ENCODE measurements around the gene TCL1A. TPM values are rescaled to one million over a fixed set of nuclear protein-coding genes. Genes with fewer than 3 reads are reported as not detected.
A peak's percentile ranks its signal among the peaks of the same experiment; 100 is the strongest.
"Not testable (repeated sequence)": the region's sequence is repeated elsewhere in the genome, so short reads cannot be mapped to it uniquely, and the experiment has no call there.

The TCL1A gene, protein sequence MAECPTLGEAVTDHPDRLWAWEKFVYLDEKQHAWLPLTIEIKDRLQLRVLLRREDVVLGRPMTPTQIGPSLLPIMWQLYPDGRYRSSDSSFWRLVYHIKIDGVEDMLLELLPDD
- total RNA-seq (2021; ENCODE audit: unreplicated experiment) (not detected), Bru-seq, nascent RNA (percentile 13 among the genes with signal in this experiment), BruChase-seq, experiment 1, labeled RNA remaining after a 2-hour chase (not detected), BruChase-seq, experiment 2, labeled RNA remaining after a 6-hour chase (not detected)
- polyA plus RNA-seq (2012; ENCODE audit: insufficient read length): not detected
- long read RNA-seq: 0 reads

DNA sequence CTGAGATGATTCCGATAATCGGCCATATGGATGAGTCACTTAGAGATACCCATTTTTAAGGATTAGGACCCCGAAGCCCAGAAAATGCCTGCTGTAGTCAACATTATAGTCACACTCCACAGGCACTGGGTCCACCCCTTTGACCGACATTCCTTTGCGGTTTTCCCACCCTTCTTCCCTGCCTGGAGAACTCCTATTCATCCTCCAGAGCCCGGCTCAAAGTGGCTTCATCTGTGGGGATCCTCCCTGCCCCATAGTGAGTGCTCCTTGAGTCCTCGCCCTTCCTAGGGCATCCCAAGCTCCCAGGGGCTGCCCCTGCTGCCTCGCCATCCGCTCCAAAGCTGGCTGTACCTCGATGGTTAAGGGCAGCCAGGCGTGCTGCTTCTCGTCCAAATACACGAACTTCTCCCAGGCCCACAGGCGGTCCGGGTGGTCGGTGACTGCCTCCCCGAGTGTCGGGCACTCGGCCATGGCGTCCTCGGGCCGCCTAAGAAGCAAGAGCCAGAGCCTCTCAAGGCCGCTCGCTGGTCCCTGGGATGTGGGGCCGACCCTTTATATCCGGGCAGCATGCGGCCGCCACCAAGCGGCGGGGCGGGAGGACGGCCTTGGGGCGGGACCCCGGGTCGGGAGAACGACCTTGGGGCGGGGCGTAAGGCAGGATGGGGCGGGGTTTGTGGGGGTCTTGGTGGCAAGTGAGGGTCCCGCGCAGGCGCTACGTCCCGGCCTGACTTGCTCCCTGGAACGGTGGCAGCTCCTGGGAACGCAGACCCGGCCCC, at the start of gene TCL1A:
TCL1A (minus strand) TSS at position 530 of the 776 bp plus-strand sequence; CDS start at position 471, 59 bp downstream.
- H3K4me1 ChIP-seq (ENCODE audit: control insufficient read depth, insufficient read depth, low read length): no peaks in the 10 kb centered on the region
- ChIA-PET CTCF (no interaction called here), POLR2A (no interaction called here)
- no peak within 1 kb of the TSS for H3K27ac ChIP-seq (ENCODE audit: low read length)
- DNase-seq (ENCODE audit: low read depth, low spot score) (no peak), ATAC-seq (no peak)
- BruUV-seq (replicated peaks): no TSS peak
- H3K9me3 ChIP-seq (ENCODE audit: control insufficient read depth, insufficient read depth, low read depth, low read length): no peaks in the 10 kb centered on the region
- no peak for TF ChIP-seq POLR2AphosphoS5 (IDR thresholded peaks at IDR 0.05; ENCODE audit: low read depth, low read length)
- TF ChIP-seq, protein P1, sequence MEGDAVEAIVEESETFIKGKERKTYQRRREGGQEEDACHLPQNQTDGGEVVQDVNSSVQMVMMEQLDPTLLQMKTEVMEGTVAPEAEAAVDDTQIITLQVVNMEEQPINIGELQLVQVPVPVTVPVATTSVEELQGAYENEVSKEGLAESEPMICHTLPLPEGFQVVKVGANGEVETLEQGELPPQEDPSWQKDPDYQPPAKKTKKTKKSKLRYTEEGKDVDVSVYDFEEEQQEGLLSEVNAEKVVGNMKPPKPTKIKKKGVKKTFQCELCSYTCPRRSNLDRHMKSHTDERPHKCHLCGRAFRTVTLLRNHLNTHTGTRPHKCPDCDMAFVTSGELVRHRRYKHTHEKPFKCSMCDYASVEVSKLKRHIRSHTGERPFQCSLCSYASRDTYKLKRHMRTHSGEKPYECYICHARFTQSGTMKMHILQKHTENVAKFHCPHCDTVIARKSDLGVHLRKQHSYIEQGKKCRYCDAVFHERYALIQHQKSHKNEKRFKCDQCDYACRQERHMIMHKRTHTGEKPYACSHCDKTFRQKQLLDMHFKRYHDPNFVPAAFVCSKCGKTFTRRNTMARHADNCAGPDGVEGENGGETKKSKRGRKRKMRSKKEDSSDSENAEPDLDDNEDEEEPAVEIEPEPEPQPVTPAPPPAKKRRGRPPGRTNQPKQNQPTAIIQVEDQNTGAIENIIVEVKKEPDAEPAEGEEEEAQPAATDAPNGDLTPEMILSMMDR (IDR thresholded peaks at IDR 0.05): no peak
- no peak for TF ChIP-seq SIN3A (IDR thresholded peaks at IDR 0.05; ENCODE audit: borderline replicate concordance, insufficient read depth, low read depth, low read length)
- no peak for TF ChIP-seq TCF7L2 (IDR thresholded peaks at IDR 0.05; ENCODE audit: low read depth, low read length)
- TF ChIP-seq, protein P2, sequence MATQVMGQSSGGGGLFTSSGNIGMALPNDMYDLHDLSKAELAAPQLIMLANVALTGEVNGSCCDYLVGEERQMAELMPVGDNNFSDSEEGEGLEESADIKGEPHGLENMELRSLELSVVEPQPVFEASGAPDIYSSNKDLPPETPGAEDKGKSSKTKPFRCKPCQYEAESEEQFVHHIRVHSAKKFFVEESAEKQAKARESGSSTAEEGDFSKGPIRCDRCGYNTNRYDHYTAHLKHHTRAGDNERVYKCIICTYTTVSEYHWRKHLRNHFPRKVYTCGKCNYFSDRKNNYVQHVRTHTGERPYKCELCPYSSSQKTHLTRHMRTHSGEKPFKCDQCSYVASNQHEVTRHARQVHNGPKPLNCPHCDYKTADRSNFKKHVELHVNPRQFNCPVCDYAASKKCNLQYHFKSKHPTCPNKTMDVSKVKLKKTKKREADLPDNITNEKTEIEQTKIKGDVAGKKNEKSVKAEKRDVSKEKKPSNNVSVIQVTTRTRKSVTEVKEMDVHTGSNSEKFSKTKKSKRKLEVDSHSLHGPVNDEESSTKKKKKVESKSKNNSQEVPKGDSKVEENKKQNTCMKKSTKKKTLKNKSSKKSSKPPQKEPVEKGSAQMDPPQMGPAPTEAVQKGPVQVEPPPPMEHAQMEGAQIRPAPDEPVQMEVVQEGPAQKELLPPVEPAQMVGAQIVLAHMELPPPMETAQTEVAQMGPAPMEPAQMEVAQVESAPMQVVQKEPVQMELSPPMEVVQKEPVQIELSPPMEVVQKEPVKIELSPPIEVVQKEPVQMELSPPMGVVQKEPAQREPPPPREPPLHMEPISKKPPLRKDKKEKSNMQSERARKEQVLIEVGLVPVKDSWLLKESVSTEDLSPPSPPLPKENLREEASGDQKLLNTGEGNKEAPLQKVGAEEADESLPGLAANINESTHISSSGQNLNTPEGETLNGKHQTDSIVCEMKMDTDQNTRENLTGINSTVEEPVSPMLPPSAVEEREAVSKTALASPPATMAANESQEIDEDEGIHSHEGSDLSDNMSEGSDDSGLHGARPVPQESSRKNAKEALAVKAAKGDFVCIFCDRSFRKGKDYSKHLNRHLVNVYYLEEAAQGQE (IDR thresholded peaks at IDR 0.05; ENCODE audit: insufficient read depth in 1 of 2, low read depth in 2 of 2, low read length in 1 of 2): no peak
- no peaks in the 10 kb centered on the region for H3K27me3 ChIP-seq (ENCODE audit: control insufficient read depth, insufficient read depth, low read length)
- H3K36me3 ChIP-seq (ENCODE audit: control insufficient read depth, insufficient read depth, low read length): no peaks in the 10 kb centered on the region
- H3K4me3 ChIP-seq (ENCODE audit: low read depth in 2 of 2, low read length in 2 of 2): no peak within 1 kb of the TSS
- intact Hi-C loops (cut with micrococcal nuclease; ENCODE audit: unreplicated experiment): no loop called here
- in situ Hi-C loops (cut with HindIII; ENCODE audit: low pct_unique_long_range_greater_than_20kb, low sequenced_read_pairs): no loop called here

DNA sequence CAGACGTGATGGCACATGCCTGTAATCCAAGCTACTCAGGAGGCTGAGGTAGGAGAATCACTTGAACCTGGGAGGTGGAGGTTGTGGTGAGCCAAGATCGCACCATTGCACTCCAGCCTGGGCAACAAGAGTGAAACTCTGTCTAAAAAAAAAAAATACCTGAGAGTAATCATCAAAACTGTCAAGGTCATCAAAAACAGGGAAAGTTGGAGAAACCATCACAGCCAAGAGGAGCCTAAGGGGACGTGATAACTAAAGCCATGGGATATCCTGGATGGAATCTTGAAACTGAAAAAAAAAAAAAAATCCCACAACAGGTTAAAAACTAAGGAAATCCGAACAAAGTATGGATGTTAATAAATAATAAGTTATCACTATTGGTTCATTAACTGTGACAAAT, 49.1 kb upstream of the TCL1A start:
- BruUV-seq (replicated peaks); POLR2A ChIA-PET; H3K36me3 ChIP-seq (ENCODE audit: control insufficient read depth, insufficient read depth, low read length); H3K27ac ChIP-seq (ENCODE audit: low read length); in situ Hi-C loops (cut with HindIII; ENCODE audit: low pct_unique_long_range_greater_than_20kb, low sequenced_read_pairs); H3K27me3 ChIP-seq (ENCODE audit: control insufficient read depth, insufficient read depth, low read length); CTCF ChIA-PET; intact Hi-C loops (cut with micrococcal nuclease; ENCODE audit: unreplicated experiment); H3K4me3 ChIP-seq (ENCODE audit: low read depth in 2 of 2, low read length in 2 of 2); H3K9me3 ChIP-seq (ENCODE audit: control insufficient read depth, insufficient read depth, low read depth, low read length); ATAC-seq; H3K4me1 ChIP-seq (ENCODE audit: control insufficient read depth, insufficient read depth, low read length); DNase-seq (ENCODE audit: low read depth, low spot score): not testable (repeated sequence)

DNA sequence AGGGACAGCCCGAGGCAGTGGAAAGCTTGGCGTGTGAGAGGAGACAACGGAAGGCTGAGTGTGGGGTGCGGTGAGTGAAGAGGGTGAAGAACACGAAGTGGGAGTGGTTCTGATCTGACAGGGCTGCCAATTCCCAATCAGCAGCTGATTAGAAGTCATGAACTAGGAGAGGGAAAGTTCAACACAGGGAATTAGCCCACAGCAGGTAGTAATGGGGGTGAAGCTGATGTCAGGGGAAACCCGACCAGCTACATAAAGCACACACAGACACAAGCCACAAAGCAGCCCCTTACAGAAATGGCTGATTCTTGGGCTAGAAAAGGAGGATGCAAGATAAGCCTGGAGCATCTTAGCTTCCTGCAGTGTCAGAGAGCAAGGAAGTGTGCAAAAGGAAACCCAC, 47.5 kb upstream of the TCL1A start:
- no peak overlapping the region for H3K27ac ChIP-seq (ENCODE audit: low read length)
- BruUV-seq (replicated peaks): no TSS peak
- in situ Hi-C loops (cut with HindIII; ENCODE audit: low pct_unique_long_range_greater_than_20kb, low sequenced_read_pairs) (no loop called here), intact Hi-C loops (cut with micrococcal nuclease; ENCODE audit: unreplicated experiment) (no loop called here)
- no peaks in the 10 kb centered on the region for H3K4me1 ChIP-seq (ENCODE audit: control insufficient read depth, insufficient read depth, low read length)
- ChIA-PET CTCF (no interaction called here), POLR2A (interaction anchor here (0.5 kb wide), 1 partner anchor 690 kb away, joined by 6 read pairs; no protein-coding TSS in a partner anchor)
- H3K36me3 ChIP-seq (ENCODE audit: control insufficient read depth, insufficient read depth, low read length): no peaks in the 10 kb centered on the region
- H3K27me3 ChIP-seq (ENCODE audit: control insufficient read depth, insufficient read depth, low read length): no peaks in the 10 kb centered on the region; the same call in 1 of the 2 replicates
- H3K9me3 ChIP-seq (ENCODE audit: control insufficient read depth, insufficient read depth, low read depth, low read length): no peaks in the 10 kb centered on the region
- no peak overlapping the region for H3K4me3 ChIP-seq (ENCODE audit: low read depth in 2 of 2, low read length in 2 of 2)
- no peak for ATAC-seq
- no peak for DNase-seq (ENCODE audit: low read depth, low spot score)
- TF ChIP-seq, protein P1 (IDR thresholded peaks at IDR 0.05): no peak
- TF ChIP-seq TCF7L2 (IDR thresholded peaks at IDR 0.05; ENCODE audit: low read depth, low read length) (no peak), SIN3A (IDR thresholded peaks at IDR 0.05; ENCODE audit: borderline replicate concordance, insufficient read depth, low read depth, low read length) (no peak), POLR2AphosphoS5 (IDR thresholded peaks at IDR 0.05; ENCODE audit: low read depth, low read length) (no peak)
- TF ChIP-seq, protein P2 (IDR thresholded peaks at IDR 0.05; ENCODE audit: insufficient read depth in 1 of 2, low read depth in 2 of 2, low read length in 1 of 2): no peak

All from Panc1 (cell line).